Common myeloid progenitor, CD34-positive (primary cell): Measurements from ENCODE around the gene SPPL2B.

Experiments
- CTCF ChIA-PET: fragments of 350-600 bp; sonication (Branson Sonifier 250); formaldehyde crosslinking; loops from one replicate; lab custom pipeline; 2021; ENCODE audit warnings: antibody characterized with exemption; lab: Charles Lee
- POLR2A ChIA-PET: fragments of 350-600 bp; sonication (Branson Sonifier 250); formaldehyde crosslinking; loops from one replicate; lab custom pipeline; 2021; ENCODE audit warnings: antibody characterized with exemption; lab: Charles Lee
- DNase-seq, 3 donors: peaks; one replicate each; pipeline versions ENCODE4 v3.0.0 to v3.0.0-alpha.2; 2013
- H3K27ac ChIP-seq, 2 experiments: 1 replicate in 1 of 2; 2 replicates in 1 of 2; pipeline ENCODE4 v1.7.0; 2013; ENCODE audit warnings: inconsistent platforms in 2 of 2, low read length in 2 of 2, mild to moderate bottlenecking in 2 of 2, low read depth in 1 of 2, moderate library complexity in 1 of 2; ENCODE audit not compliant: severe bottlenecking in 2 of 2, insufficient read depth in 1 of 2, poor library complexity in 1 of 2
- H3K27me3 ChIP-seq, 5 experiments: replicated peaks in 2 of 5; 1 replicate in 3 of 5; 2 replicates in 2 of 5; pipeline versions ENCODE4 v1.6.1 to v1.7.0; 2013; ENCODE audit warnings: low read length in 4 of 5, mild to moderate bottlenecking in 2 of 5, moderate library complexity in 2 of 5, inconsistent platforms in 1 of 5; ENCODE audit not compliant: insufficient read depth in 5 of 5, control insufficient read depth in 4 of 5
- H3K36me3 ChIP-seq, 4 experiments: 1 replicate in 2 of 4; 2 replicates in 2 of 4; pipeline versions ENCODE4 v1.6.1 to v1.7.0; 2013; ENCODE audit warnings: low read length in 3 of 4, control low read depth in 1 of 4, mild to moderate bottlenecking in 1 of 4; ENCODE audit not compliant: control insufficient read depth in 4 of 4, insufficient read depth in 4 of 4
- H3K4me1 ChIP-seq, 4 experiments: 1 replicate in 3 of 4; 2 replicates in 1 of 4; pipeline versions ENCODE4 v1.6.1 to v1.7.1; 2013; ENCODE audit warnings: low read length in 3 of 4, mild to moderate bottlenecking in 3 of 4, control low read depth in 1 of 4, inconsistent platforms in 1 of 4, moderate library complexity in 1 of 4; ENCODE audit not compliant: control insufficient read depth in 4 of 4, insufficient read depth in 4 of 4; ENCODE audit errors: control extremely low read depth in 1 of 4
- H3K4me3 ChIP-seq, 7 experiments: 1 replicate in 4 of 7; 2 replicates in 3 of 7; pipeline versions ENCODE4 v1.5.1 to v1.7.0; 2013; ENCODE audit warnings: mild to moderate bottlenecking in 7 of 7, low read length in 6 of 7, moderate library complexity in 6 of 7, inconsistent platforms in 2 of 7, low read depth in 2 of 7, control low read depth in 1 of 7; ENCODE audit not compliant: insufficient read depth in 4 of 7, control insufficient read depth in 1 of 7; ENCODE audit errors: extremely low read depth in 1 of 7
- H3K9me3 ChIP-seq, 5 experiments: 1 replicate in 4 of 5; 2 replicates in 1 of 5; pipeline versions ENCODE4 v1.6.1 to v1.7.1; 2013; ENCODE audit warnings: low read length in 4 of 5, mild to moderate bottlenecking in 2 of 5, inconsistent platforms in 1 of 5, low read depth in 1 of 5, moderate library complexity in 1 of 5; ENCODE audit not compliant: control insufficient read depth in 4 of 5, insufficient read depth in 2 of 5; ENCODE audit errors: control extremely low read depth in 1 of 5
- WGBS: methylation state at CpG from one replicate; pipeline ENCODE4 v1.1.5; 2013; ENCODE audit not compliant: insufficient coverage; 5-methylcytosine and 5-hydroxymethylcytosine counted together

The SPPL2B gene

DNA sequence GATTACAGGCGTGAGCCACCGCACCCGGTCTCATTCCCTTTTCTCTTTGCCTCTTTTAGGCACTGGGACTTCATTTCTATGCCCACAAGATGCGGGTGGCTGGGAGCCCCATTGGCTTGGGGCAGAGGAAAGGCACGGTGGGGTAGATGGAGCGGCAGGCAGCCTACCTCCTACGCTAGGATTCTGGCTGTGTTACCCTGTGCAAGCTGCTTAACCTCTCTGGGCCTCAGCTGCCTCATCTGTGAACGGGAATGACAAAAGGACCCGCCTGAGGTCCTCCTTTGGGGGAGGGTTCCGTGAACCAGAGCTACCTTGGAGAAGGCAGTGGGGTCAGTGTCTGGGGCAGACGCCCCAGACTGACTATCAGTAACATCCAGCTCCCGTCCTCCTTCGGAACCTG, 11.2 kb upstream of the SPPL2B start:
- H3K4me3 ChIP-seq = no peak overlapping the region
- peaks cover 0 to 13% (median 5%) of the 10 kb centered on the region in 4 experiments for H3K36me3 ChIP-seq
- H3K27me3 ChIP-seq = peaks cover 0 to 9% (median 1%) of the 10 kb centered on the region in 5 experiments
- ChIA-PET CTCF (interaction anchor here (1.3 to 3.2 kb wide), 8 partner anchors 7 to 79 kb away, joined by 3 to 33 read pairs (median 8); partner anchors contain the start of gene LSM7), POLR2A (interaction anchor here (1.8 to 2.7 kb wide), 2 partner anchors 8 to 15 kb away, joined by 6 to 23 read pairs; no protein-coding TSS in a partner anchor)
- 98% methylated on average over 12 of the region's 13 CpGs for WGBS
- no peak overlapping the region for H3K27ac ChIP-seq
- peaks cover 0 to 31% (median 18%) of the 10 kb centered on the region in 4 experiments for H3K4me1 ChIP-seq
- peaks cover 2 to 7% (median 5%) of the 10 kb centered on the region in 5 experiments for H3K9me3 ChIP-seq
- no peak for DNase-seq

- 88% methylated on average over 22 of the region's 25 CpGs for WGBS
- no peak overlapping the region for H3K27ac ChIP-seq
- POLR2A ChIA-PET = interaction anchor here (0.6 to 2.7 kb wide), 3 partner anchors 7 to 15 kb away, joined by 3 to 23 read pairs (median 6); no protein-coding TSS in a partner anchor
- H3K36me3 ChIP-seq = peaks cover 0 to 17% (median 10%) of the 10 kb centered on the region in 4 experiments
- H3K4me3 ChIP-seq = no peak overlapping the region
- H3K9me3 ChIP-seq = peaks cover 2 to 7% (median 5%) of the 10 kb centered on the region in 5 experiments
- peaks cover 0 to 29% (median 16%) of the 10 kb centered on the region in 4 experiments for H3K4me1 ChIP-seq
- no peak for DNase-seq
- CTCF ChIA-PET = interaction anchor here (1.3 to 1.9 kb wide), 2 partner anchors 23 to 25 kb away, joined by 3 to 6 read pairs; no protein-coding TSS in a partner anchor
- peaks cover 0 to 5% (median 0%) of the 10 kb centered on the region in 5 experiments for H3K27me3 ChIP-seq
These were observed 10.7 kb upstream of the SPPL2B start for GRCh38 chr19:2317756-2318155.

- Histone ChIP-seq H3K27ac (no peak overlapping the region), H3K9me3 (peaks cover 2 to 7% (median 5%) of the 10 kb centered on the region in 5 experiments), H3K27me3 (no peaks in the 10 kb centered on the region), H3K4me1 (peaks cover 0 to 39% (median 14%) of the 10 kb centered on the region in 4 experiments), H3K36me3 (peaks cover 0 to 26% (median 16%) of the 10 kb centered on the region in 4 experiments), H3K4me3 (no peak overlapping the region)
- DNase-seq = no peak
- ChIA-PET CTCF (interaction anchor here (1.0 kb wide), 2 partner anchors 36 to 88 kb away, joined by 3 read pairs; no protein-coding TSS in a partner anchor), POLR2A (interaction anchor here (0.5 to 1.2 kb wide), 4 partner anchors 10 to 74 kb away, joined by 3 to 8 read pairs (median 3); no protein-coding TSS in a partner anchor)
- WGBS = 77% methylated on average over 3 of the region's 6 CpGs
These were observed 9.6 kb upstream of the SPPL2B start for GRCh38 chr19:2318923-2319322.

GRCh38 chr19:2319551-2319950, 8.9 kb upstream of the SPPL2B start:
- Histone ChIP-seq H3K9me3 (peaks cover 0 to 7% (median 5%) of the 10 kb centered on the region in 5 experiments), H3K27me3 (no peaks in the 10 kb centered on the region), H3K27ac (no peak overlapping the region), H3K4me3 (no peak overlapping the region), H3K4me1 (peaks cover 0 to 45% (median 19%) of the 10 kb centered on the region in 4 experiments), H3K36me3 (peaks cover 0 to 32% (median 19%) of the 10 kb centered on the region in 4 experiments)
- CTCF ChIA-PET = no interaction called here
- no peak for DNase-seq
- 95% methylated on average over 20 of the region's 20 CpGs for WGBS
- POLR2A ChIA-PET = interaction anchor here (1.2 kb wide), 1 partner anchor 11 kb away, joined by 3 read pairs; no protein-coding TSS in a partner anchor

DNA sequence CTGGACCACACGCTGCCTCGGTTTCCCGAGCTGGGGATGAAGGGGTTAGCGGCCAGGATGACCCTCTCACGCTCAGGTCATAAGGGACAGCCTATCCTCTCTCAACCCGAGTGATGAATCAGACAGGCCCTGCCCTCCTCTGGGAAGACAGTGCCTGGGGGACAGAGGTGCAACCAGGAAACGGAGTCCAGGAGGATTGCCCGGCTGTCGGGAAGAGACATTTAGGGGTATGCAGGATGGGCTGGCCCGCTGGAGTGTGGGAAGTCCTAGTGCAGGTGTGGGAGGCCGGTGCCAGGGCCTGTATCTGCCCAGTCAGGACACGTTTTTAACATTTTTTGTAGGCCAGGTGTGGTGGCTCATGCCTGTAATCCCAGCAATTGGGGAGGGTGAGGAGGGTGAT, 8.4 kb upstream of the SPPL2B start:
- DNase-seq = no peak
- CTCF ChIA-PET = no interaction called here
- Histone ChIP-seq H3K4me1 (peaks cover 0 to 50% (median 24%) of the 10 kb centered on the region in 4 experiments), H3K36me3 (peaks cover 0 to 37% (median 19%) of the 10 kb centered on the region in 4 experiments), H3K27ac (no peak overlapping the region), H3K9me3 (peaks cover 0 to 2% (median under 1%) of the 10 kb centered on the region in 5 experiments), H3K4me3 (no peak overlapping the region), H3K27me3 (no peaks in the 10 kb centered on the region)
- POLR2A ChIA-PET = no interaction called here
- WGBS = 97% methylated on average over 12 of the region's 12 CpGs

GRCh38 chr19:2320939-2321338, 7.5 kb upstream of the SPPL2B start:
- 83% methylated on average over 10 of the region's 12 CpGs for WGBS
- POLR2A ChIA-PET = interaction anchor here (0.5 kb wide), 1 partner anchor 168 kb away, joined by 3 read pairs; no protein-coding TSS in a partner anchor
- CTCF ChIA-PET = interaction anchor here (0.9 to 2.5 kb wide), 3 partner anchors 11 to 26 kb away, joined by 3 to 8 read pairs (median 4); no protein-coding TSS in a partner anchor

More at GRCh38 chr19:2320939-2321338, 7.5 kb upstream of the SPPL2B start:
- Histone ChIP-seq H3K9me3 (no peaks in the 10 kb centered on the region), H3K36me3 (peaks cover 0 to 46% (median 19%) of the 10 kb centered on the region in 4 experiments), H3K4me1 (peaks cover 0 to 53% (median 29%) of the 10 kb centered on the region in 4 experiments), H3K4me3 (no peak overlapping the region), H3K27me3 (no peaks in the 10 kb centered on the region), H3K27ac (no peak overlapping the region)
- no peak for DNase-seq
